PC-9 (cell line): Measurements from ENCODE around the gene SRRT.

Experiments
- CTCF ChIP-seq: fragments of 200-600 bp; sonication (generic); conservative IDR thresholded peaks from 2 replicates; pipeline ENCODE4 v1.6.1; 2017; ENCODE audit warnings: mixed run types, antibody characterized with exemption, mild to moderate bottlenecking, moderate library complexity
- EZH2 ChIP-seq: fragments of 200-600 bp; sonication (generic); IDR thresholded peaks from 2 replicates; pipeline ENCODE4 v1.8.0; 2017; ENCODE audit warnings: antibody characterized with exemption, low read depth

DNA sequence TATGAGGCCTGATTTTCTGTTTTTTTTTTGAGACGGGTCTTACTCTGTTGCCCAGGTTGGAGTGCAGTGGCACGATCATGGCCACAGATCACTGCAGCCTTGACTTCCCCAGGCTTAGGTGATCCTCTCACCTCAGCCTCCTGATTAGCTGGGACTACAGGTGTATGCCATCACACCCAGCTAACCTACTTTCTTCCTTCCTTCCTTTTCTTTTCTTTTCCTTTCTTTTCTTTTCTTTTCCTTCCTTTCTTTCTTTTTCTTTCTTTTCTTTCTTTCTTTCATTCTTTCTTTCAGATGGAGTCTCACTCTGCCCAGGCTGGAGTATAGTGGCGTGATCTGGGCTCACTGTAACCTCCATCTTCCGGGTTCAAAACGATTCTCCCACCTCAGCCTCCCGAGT lies 3.8 kb downstream of the SRRT start:
- TF ChIP-seq CTCF = no peak
- TF ChIP-seq EZH2 = no peak
